Upper lobe of right lung (tissue), 1 donor: Measurements from ENCODE around the gene CCNY. TPM values are rescaled to one million over a fixed set of nuclear protein-coding genes. Genes with fewer than 3 reads are reported as not detected.

Experiments used
- ATAC-seq: fragments of 200-7000 bp; cut with Tn5 transposase; one replicate; pipeline ENCODE4 v1.9.1; 2020; ENCODE audit warnings: mild to moderate bottlenecking, moderate library complexity
- DNase-seq: peaks from one replicate; pipeline ENCODE4 v3.0.0-alpha.2; 2020
- H3K27ac ChIP-seq: fragments of 200-600 bp; one replicate; pipeline ENCODE4 v1.8.0; 2022
- H3K27me3 ChIP-seq: fragments of 200-600 bp; one replicate; pipeline ENCODE4 v1.8.0; 2022; ENCODE audit warnings: mild to moderate bottlenecking
- H3K36me3 ChIP-seq: fragments of 200-600 bp; one replicate; pipeline ENCODE4 v1.8.0; 2022
- H3K4me1 ChIP-seq: fragments of 200-600 bp; one replicate; pipeline ENCODE4 v1.8.0; 2022
- H3K4me3 ChIP-seq: fragments of 200-600 bp; one replicate; pipeline ENCODE4 v1.8.0; 2022; ENCODE audit warnings: mild to moderate bottlenecking
- H3K9me3 ChIP-seq: fragments of 200-600 bp; one replicate; pipeline ENCODE4 v1.8.0; 2022
- CTCF ChIP-seq: fragments of 200-600 bp; IDR thresholded peaks from one replicate; pipeline ENCODE4 v1.8.0; 2022; ENCODE audit warnings: antibody characterized with exemption
- intact Hi-C: fragments of 100-400 bp; cut with DNase I; formaldehyde crosslinking; loops from one replicate; pipeline ENCODE4 v1.11.0; 2022
- total RNA-seq: library from RNA; stranded (reverse); fragmentation: NEBNext Ultra II Directional; extraction: Animal tissue kit (Norgen Biotek cat#: 25700); gene quantifications from one replicate; pipeline ENCODE4 v1.2.1, GENCODE V29; 2021
- donor health status: DM: no; HTN: yes; CAD: no; lungs with severe emphysema.

Gene CCNY
- total RNA-seq, 1 donor from 2014 or later = 85.4 TPM

DNA sequence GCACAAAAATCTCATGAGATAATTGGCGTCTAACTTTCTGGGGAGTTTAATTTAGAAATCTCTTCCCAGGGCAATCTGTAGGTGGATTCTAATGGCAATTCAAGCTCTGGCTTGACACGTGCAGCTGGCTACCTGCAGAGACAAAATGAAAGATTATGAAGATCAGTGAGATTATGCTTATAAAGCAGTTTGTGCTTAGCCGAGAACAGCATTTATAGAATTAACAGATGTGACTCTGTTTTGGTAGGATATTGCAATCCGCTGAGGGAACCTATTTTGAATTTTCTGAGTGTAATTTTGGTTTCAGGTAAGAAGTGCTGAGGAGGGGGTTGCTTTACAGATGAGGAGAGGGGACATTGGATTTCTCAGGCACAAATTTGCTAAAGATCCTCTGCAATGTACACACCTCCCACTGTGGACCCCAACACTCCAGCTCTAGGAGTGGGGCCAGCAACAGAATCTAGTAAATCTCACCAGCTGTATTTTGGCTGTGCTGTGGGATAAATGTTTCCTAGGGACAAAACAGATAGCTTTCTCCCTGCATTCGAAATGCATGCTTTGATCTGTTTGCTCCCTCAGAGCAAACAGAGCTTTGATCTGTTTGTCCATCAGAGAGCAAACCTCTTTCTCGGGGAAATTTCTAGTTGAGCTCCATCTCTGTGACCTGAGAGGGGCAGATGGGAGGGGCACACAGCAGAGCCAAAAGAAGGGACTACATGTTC lies 276.2 kb downstream of the CCNY start:
- H3K27me3 ChIP-seq = peaks cover 20% of the 10 kb centered on the region
- no peak for TF ChIP-seq CTCF
- H3K36me3 ChIP-seq = no peaks in the 10 kb centered on the region
- no peak for DNase-seq
- no peak overlapping the region for H3K27ac ChIP-seq
- H3K9me3 ChIP-seq = no peaks in the 10 kb centered on the region
- H3K4me1 ChIP-seq = no peaks in the 10 kb centered on the region
- no peak for ATAC-seq
- H3K4me3 ChIP-seq = no peak overlapping the region
- intact Hi-C loops = no loop called here

DNA sequence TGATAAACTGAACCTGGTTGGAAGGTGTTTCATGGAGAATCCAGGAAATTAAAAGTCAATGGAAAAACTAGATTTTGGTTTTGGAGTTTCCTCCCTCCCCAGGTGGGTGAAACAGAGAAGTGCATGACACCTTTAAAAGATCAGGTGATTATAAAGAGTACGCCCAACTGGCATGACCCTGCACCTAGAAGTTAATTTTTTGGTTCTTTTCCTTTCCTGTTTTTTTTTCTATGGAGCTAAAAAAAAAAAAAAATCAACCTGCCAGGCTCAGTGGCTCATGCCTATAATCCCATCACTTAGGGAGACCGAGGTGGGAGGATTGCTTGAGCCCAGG lies 276.8 kb downstream of the CCNY start:
- DNase-seq (no peak), ATAC-seq (no peak)
- no peak overlapping the region for H3K27ac ChIP-seq
- H3K27me3 ChIP-seq = peaks cover 14% of the 10 kb centered on the region
- TF ChIP-seq CTCF = no peak
- no peaks in the 10 kb centered on the region for H3K4me1 ChIP-seq
- H3K4me3 ChIP-seq = no peak overlapping the region
- intact Hi-C loops = no loop called here
- H3K9me3 ChIP-seq = no peaks in the 10 kb centered on the region
- no peaks in the 10 kb centered on the region for H3K36me3 ChIP-seq

DNA sequence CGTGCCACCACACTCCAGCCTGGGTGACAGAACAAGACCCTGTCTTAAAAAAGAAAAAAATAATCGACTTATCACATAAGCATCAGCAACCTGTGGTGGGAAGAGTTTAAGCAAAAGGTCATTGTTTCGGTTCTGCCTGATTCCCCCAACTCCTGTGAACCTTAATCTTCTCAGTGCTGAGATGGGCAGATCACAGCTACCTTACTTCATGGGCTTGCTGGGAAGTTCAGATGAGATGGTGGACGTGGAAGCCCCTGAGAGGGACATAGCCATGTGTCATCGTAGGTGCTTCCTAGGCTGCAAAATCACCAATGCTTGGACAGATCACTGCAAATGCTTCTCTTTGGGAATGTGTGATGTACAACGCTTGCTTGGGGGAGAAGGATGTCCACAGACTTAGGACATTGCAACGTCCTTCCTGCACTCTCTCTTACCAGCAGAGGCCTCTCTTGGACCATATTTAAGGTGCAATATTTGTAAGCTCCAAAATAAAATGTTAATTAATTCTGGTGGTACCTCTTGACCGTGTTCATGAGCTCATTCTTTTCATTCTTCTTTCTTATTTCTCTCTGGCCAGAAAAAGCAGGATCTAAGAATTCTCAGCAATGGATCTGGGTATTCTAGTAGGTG lies 277.4 kb downstream of the CCNY start:
- Histone ChIP-seq H3K27ac (no peak overlapping the region), H3K36me3 (no peaks in the 10 kb centered on the region), H3K9me3 (no peaks in the 10 kb centered on the region), H3K4me1 (no peaks in the 10 kb centered on the region), H3K27me3 (peaks cover 8% of the 10 kb centered on the region), H3K4me3 (no peak overlapping the region)
- DNase-seq = no peak
- intact Hi-C loops = no loop called here
- peak; percentile 37 for TF ChIP-seq CTCF
- ATAC-seq = peak; percentile 48

- Histone ChIP-seq H3K36me3 (no peaks in the 10 kb centered on the region), H3K4me1 (no peaks in the 10 kb centered on the region), H3K9me3 (no peaks in the 10 kb centered on the region), H3K27me3 (peaks cover 4% of the 10 kb centered on the region), H3K4me3 (no peak overlapping the region), H3K27ac (no peak overlapping the region)
- ATAC-seq (no peak), DNase-seq (no peak)
- intact Hi-C loops = no loop called here
- TF ChIP-seq CTCF = no peak
Measured at GRCh38 chr10:35614312-35614711, 278.0 kb downstream of the CCNY start.

Other genes with a start within 250 kb of the CCNY start
- gene CUL2, start 246.2 kb upstream of the CCNY start, total RNA-seq = 33.0 TPM
- 24.3 TPM for gene CREM, start 209.7 kb upstream of the CCNY start, total RNA-seq